GM12878 (cell line): ENCODE results near the gene CNOT6L. TPM values are rescaled to one million over a fixed set of nuclear protein-coding genes. Genes with fewer than 3 reads are reported as not detected.

ENCODE experiments used
- ATAC-seq: fragments of 200-7000 bp; cut with Tn5 transposase; 3 replicates; pipeline ENCODE4 v1.9.1; 2020; ENCODE audit warnings: mild to moderate bottlenecking, moderate library complexity
- BruUV-seq: library from RNA; stranded (reverse); fragments of 400-500 nt; replicated peaks from 2 replicates; lab custom pipeline; 2021; lab: Mats Ljungman, UMichigan
- CTCF ChIA-PET: fragments of 300-600 bp; sonication (Branson Sonifier 250); formaldehyde crosslinking; extraction: SDS; loops from one replicate; lab custom pipeline; 2021; ENCODE audit warnings: inconsistent platforms; lab: Yijun Ruan, JAX
- POLR2A ChIA-PET: fragments of 350-600 bp; formaldehyde crosslinking; extraction: SDS; loops from one replicate; lab custom pipeline; 2021; ENCODE audit warnings: inconsistent platforms; lab: Charles Lee
- RAD21 ChIA-PET: fragments of 300-600 bp; sonication (Branson Sonifier 250); formaldehyde crosslinking; loops from one replicate; lab custom pipeline; 2023; ENCODE audit warnings: antibody characterized with exemption; ENCODE audit not compliant: unreplicated experiment; lab: Charles Lee
- SMC1A ChIA-PET: fragments of 300-600 bp; sonication (Branson Sonifier 250); formaldehyde crosslinking; loops from one replicate; lab custom pipeline; 2023; ENCODE audit not compliant: unreplicated experiment, uncharacterized antibody; lab: Charles Lee
- DNase-seq: peaks from one replicate; pipeline ENCODE4 v3.0.0-alpha.2; 2011; ENCODE audit warnings: low read depth, low spot score
- FAIRE-seq: peaks from 3 replicates; lab custom pipeline; 2011; peaks lifted over from hg19 to GRCh38; lab: Jason Lieb, UNC
- H2AFZ ChIP-seq: 2 replicates; pipeline ENCODE4 v1.6.0; 2011; ENCODE audit warnings: low read depth, low read length, control low read depth; ENCODE audit not compliant: control insufficient read depth
- H3K27ac ChIP-seq: 2 replicates; pipeline ENCODE4 v1.5.1; 2011; ENCODE audit warnings: control low read depth; ENCODE audit not compliant: control insufficient read depth, insufficient read depth
- H3K27me3 ChIP-seq, 2 experiments: replicated peaks in 1 of 2; 2 replicates each; pipeline versions ENCODE4 v1.6.0 to v1.6.1; 2011; ENCODE audit warnings: low read length in 1 of 2; ENCODE audit not compliant: control insufficient read depth in 2 of 2, insufficient read depth in 2 of 2
- H3K36me3 ChIP-seq, 2 experiments: 2 replicates each; pipeline ENCODE4 v1.5.1; 2011; ENCODE audit warnings: low read length in 1 of 2; ENCODE audit not compliant: control insufficient read depth in 2 of 2, insufficient read depth in 2 of 2
- H3K4me1 ChIP-seq: 2 replicates; pipeline ENCODE4 v1.6.1; 2011; ENCODE audit warnings: mild to moderate bottlenecking, low read length, moderate library complexity, mixed read lengths; ENCODE audit not compliant: control insufficient read depth, insufficient read depth
- H3K4me2 ChIP-seq: 2 replicates; pipeline ENCODE4 v1.6.0; 2011; ENCODE audit warnings: control low read depth; ENCODE audit not compliant: control insufficient read depth, insufficient read depth
- H3K4me3 ChIP-seq: fragments of 200-600 bp; sonication (generic); 2 replicates; pipeline ENCODE4 v1.5.1; 2016
- H3K79me2 ChIP-seq: 2 replicates; pipeline ENCODE4 v1.6.0; 2011; ENCODE audit warnings: low read length; ENCODE audit not compliant: control insufficient read depth, insufficient read depth
- H3K9ac ChIP-seq: 2 replicates; pipeline ENCODE4 v1.8.0; 2011; ENCODE audit warnings: low read length, control low read depth, mixed read lengths; ENCODE audit not compliant: control insufficient read depth, insufficient read depth
- H3K9me3 ChIP-seq: replicated peaks from 3 replicates; pipeline ENCODE4 v1.5.1; 2011; ENCODE audit warnings: mild to moderate bottlenecking, low read length; ENCODE audit not compliant: control insufficient read depth, insufficient read depth
- H4K20me1 ChIP-seq: 2 replicates; pipeline ENCODE4 v1.6.0; 2011; ENCODE audit not compliant: control insufficient read depth, insufficient read depth
- BACH1 ChIP-seq: fragments of 450-650 bp; IDR thresholded peaks from 2 replicates; pipeline ENCODE4 v1.6.1; 2017; ENCODE audit warnings: mild to moderate bottlenecking, borderline replicate concordance
- BHLHE40 ChIP-seq, 2 experiments: fragments of 450-650 bp in 1 of 2; IDR thresholded peaks; 2 replicates each; pipeline ENCODE4 v1.6.1; 2011 to 2017; ENCODE audit warnings: low read depth in 2 of 2, borderline replicate concordance in 1 of 2, improper control_type of control experiment in 1 of 2, low read length in 1 of 2, mild to moderate bottlenecking in 1 of 2
- CEBPB ChIP-seq, 2 experiments: fragments of 150-350 bp in 1 of 2; IDR thresholded peaks; 2 replicates each; pipeline ENCODE4 v1.6.1; 2012 to 2014; ENCODE audit warnings: low read depth in 2 of 2, low read length in 2 of 2, borderline replicate concordance in 1 of 2, inconsistent platforms in 1 of 2
- EZH2 ChIP-seq: IDR thresholded peaks from 2 replicates; pipeline ENCODE4 v1.6.1; 2012; ENCODE audit warnings: low read depth, mild to moderate bottlenecking, control low read depth, inconsistent platforms, low read length, borderline replicate concordance; ENCODE audit not compliant: control insufficient read depth
- HDGF ChIP-seq: fragments of 450-650 bp; IDR thresholded peaks from 2 replicates; pipeline ENCODE4 v1.6.1; 2016; ENCODE audit warnings: antibody characterized with exemption
- LARP7 ChIP-seq: fragments of 450-650 bp; IDR thresholded peaks from 2 replicates; pipeline ENCODE4 v1.6.1; 2017; ENCODE audit warnings: mild to moderate bottlenecking
- MEF2B ChIP-seq: fragments of 450-650 bp; IDR thresholded peaks from 2 replicates; pipeline ENCODE4 v1.6.1; 2018; ENCODE audit warnings: mild to moderate bottlenecking, moderate library complexity; ENCODE audit not compliant: partially characterized antibody, poor library complexity, severe bottlenecking
- MXI1 ChIP-seq: fragments of 150-350 bp; IDR thresholded peaks from 2 replicates; pipeline ENCODE4 v1.6.1; 2011; ENCODE audit warnings: low read depth, mild to moderate bottlenecking, inconsistent platforms, low read length, improper control_type of control experiment
- NRF1 ChIP-seq: conservative IDR thresholded peaks from 2 replicates; pipeline ENCODE4 v1.6.1; 2011; ENCODE audit warnings: mild to moderate bottlenecking, low read depth, low read length, improper control_type of control experiment
- PAX8 ChIP-seq: fragments of 450-650 bp; IDR thresholded peaks from 2 replicates; pipeline ENCODE4 v1.6.1; 2017; ENCODE audit warnings: mild to moderate bottlenecking, moderate library complexity
- RB1 ChIP-seq: fragments of 450-650 bp; formaldehyde crosslinking; IDR thresholded peaks from 2 replicates; pipeline ENCODE4 v1.6.1; 2017; ENCODE audit warnings: mild to moderate bottlenecking, borderline replicate concordance
- SMAD5 ChIP-seq: IDR thresholded peaks from 2 replicates; pipeline ENCODE4 v1.6.1; 2016; ENCODE audit warnings: antibody characterized with exemption, low read depth
- SRF ChIP-seq, 2 experiments: IDR thresholded peaks; 2 replicates each; pipeline ENCODE4 v1.6.1; 2011; ENCODE audit warnings: low read depth in 2 of 2, low read length in 2 of 2, mild to moderate bottlenecking in 1 of 2, moderate library complexity in 1 of 2
- SUZ12 ChIP-seq: fragments of 200-600 bp; sonication (generic); IDR thresholded peaks from one replicate; pipeline ENCODE4 v1.6.1; 2018; ENCODE audit warnings: antibody characterized with exemption, mild to moderate bottlenecking; ENCODE audit not compliant: unreplicated experiment
- TARDBP ChIP-seq: IDR thresholded peaks from 2 replicates; pipeline ENCODE4 v1.6.1; 2016; ENCODE audit warnings: borderline replicate concordance
- ZBED1 ChIP-seq: IDR thresholded peaks from 2 replicates; pipeline ENCODE4 v1.6.1; 2016; ENCODE audit warnings: borderline replicate concordance
- ZNF622 ChIP-seq: fragments of 450-650 bp; IDR thresholded peaks from 2 replicates; pipeline ENCODE4 v1.6.1; 2017; ENCODE audit warnings: mild to moderate bottlenecking, inconsistent platforms
- WGBS: methylation state at CpG from one replicate; pipeline ENCODE4 v1.1.6; 2016; ENCODE audit warnings: low lambda C conversion rate; ENCODE audit not compliant: insufficient replicate concordance, insufficient coverage; ENCODE audit errors: missing lambda C conversion rate; 5-methylcytosine and 5-hydroxymethylcytosine counted together
- in situ Hi-C: fragments of 300-500 bp; cut with MboI; formaldehyde crosslinking; loops from 9 replicates; pipeline ENCODE4 v1.14.3; 2018; ENCODE audit warnings: mixed read lengths
- intact Hi-C: fragments of 100-400 bp; cut with micrococcal nuclease; formaldehyde crosslinking; loops from one replicate; pipeline ENCODE4 v1.14.2; 2022; ENCODE audit not compliant: unreplicated experiment
- polyA plus RNA-seq, 11 experiments: library from polyadenylated mRNA; depleted of rRNA in 4 of 11; unstranded in 6 of 11; stranded (reverse) in 5 of 11; fragments of >200 nt; fragmentation: Nextera tagmentation in 4 of 11; fragmentation: Illumina TruSeq in 1 of 11; extraction: Ambion mirVana in 4 of 11; extraction: Trizol in 1 of 11; gene quantifications; 1 replicate in 1 of 11; 2 replicates in 10 of 11; pipeline versions ENCODE4 v1.2.1 to v1.2.3, GENCODE V29; 2011 to 2016; ENCODE audit warnings: inconsistent platforms in 2 of 11, missing spikeins in 2 of 11, low read depth in 1 of 11
- total RNA-seq, 4 experiments: library from RNA; depleted of rRNA in 3 of 4; stranded (reverse); fragments of >200 nt in 3 of 4; fragmentation: Illumina TruSeq in 1 of 4; extraction: Trizol in 1 of 4; gene quantifications; 2 replicates each; pipeline versions ENCODE4 v1.2.1 to v1.2.3, GENCODE V29; 2013 to 2021
- TF ChIP-seq, protein P1 (sequence below): fragments of 150-350 bp; IDR thresholded peaks from 2 replicates; pipeline ENCODE4 v1.6.1; 2016; ENCODE audit warnings: low read depth, low read length

CNOT6L gene
- total and polyA plus RNA-seq, 10 of the 15 experiments (the other 5 are each of a cell fraction or from before 2014, with no cell fraction given) = 1.1 to 10.0 (median 3.0) TPM

DNA sequence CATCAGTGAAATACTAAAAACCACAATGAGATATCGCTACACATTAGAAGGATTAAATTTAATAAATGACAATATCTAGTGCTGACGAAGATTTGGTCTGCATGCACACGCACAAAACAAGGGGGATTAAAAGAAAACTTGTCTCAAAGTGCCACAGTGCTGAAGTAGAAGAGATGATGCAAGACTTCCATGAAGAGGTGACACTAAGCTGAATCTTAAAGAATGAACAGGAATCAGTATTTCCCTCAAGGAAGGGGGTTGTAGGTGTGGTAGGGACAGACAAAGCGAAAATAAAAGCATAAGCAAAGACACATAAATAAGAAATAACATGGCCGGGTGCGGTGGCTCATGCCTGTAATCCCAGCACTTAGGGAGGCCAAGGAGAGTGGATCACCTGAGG lies 33.5 kb downstream of the CNOT6L start (continued):
- TF ChIP-seq ZBED1 = no peak
- no peak for TF ChIP-seq TARDBP
- TF ChIP-seq EZH2 = no peak

DNA sequence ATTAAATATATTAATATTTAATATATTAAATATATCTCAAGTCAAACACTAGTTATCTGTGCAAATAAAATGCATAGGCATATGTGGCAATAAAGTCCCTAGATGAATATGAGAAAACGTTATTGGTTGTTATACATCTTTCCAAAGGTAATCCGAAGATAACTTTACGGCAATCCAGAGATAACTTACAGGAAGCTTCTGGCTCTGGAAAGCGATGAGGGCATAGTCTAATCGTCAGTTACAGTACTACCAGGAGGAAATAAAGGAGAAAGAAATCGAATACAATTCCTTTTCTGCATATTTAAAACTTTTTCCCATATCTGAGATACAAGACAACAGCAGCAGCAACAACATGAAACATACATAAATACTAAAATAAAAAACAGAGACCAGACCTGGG lies 35.3 kb downstream of the CNOT6L start:
- Histone ChIP-seq H3K27me3 (no peaks in the 10 kb centered on the region), H3K27ac (no peak overlapping the region), H3K79me2 (no peaks in the 10 kb centered on the region), H4K20me1 (no peaks in the 10 kb centered on the region), H3K9ac (no peak overlapping the region), H3K36me3 (no peaks in the 10 kb centered on the region), H3K4me3 (no peak overlapping the region), H2AFZ (no peak overlapping the region), H3K4me1 (no peaks in the 10 kb centered on the region), H3K9me3 (no peaks in the 10 kb centered on the region), H3K4me2 (no peak overlapping the region)
- in situ Hi-C loops = no loop called here
- ChIA-PET POLR2A (interaction anchor here (0.7 kb wide), 1 partner anchor 1135 kb away, joined by 3 read pairs; no protein-coding TSS in a partner anchor), CTCF (no interaction called here), SMC1A (no interaction called here), RAD21 (no interaction called here)
- 89% methylated on average over 6 of the region's 6 CpGs for WGBS
- BruUV-seq = no TSS peak
- ATAC-seq = no peak
- DNase-seq = no peak
- TF ChIP-seq SRF (IDR thresholded peaks at IDR 0.05; ENCODE audit: low read depth in 2 of 2, low read length in 2 of 2) = no peak
- no peak for TF ChIP-seq BHLHE40 (IDR thresholded peaks at IDR 0.05; ENCODE audit: borderline replicate concordance in 1 of 2, low read depth in 2 of 2, low read length in 1 of 2)
- no peak for TF ChIP-seq MXI1
- no peak for TF ChIP-seq RB1
- no peak for TF ChIP-seq MEF2B
- TF ChIP-seq BACH1 = no peak
- TF ChIP-seq, protein P1, sequence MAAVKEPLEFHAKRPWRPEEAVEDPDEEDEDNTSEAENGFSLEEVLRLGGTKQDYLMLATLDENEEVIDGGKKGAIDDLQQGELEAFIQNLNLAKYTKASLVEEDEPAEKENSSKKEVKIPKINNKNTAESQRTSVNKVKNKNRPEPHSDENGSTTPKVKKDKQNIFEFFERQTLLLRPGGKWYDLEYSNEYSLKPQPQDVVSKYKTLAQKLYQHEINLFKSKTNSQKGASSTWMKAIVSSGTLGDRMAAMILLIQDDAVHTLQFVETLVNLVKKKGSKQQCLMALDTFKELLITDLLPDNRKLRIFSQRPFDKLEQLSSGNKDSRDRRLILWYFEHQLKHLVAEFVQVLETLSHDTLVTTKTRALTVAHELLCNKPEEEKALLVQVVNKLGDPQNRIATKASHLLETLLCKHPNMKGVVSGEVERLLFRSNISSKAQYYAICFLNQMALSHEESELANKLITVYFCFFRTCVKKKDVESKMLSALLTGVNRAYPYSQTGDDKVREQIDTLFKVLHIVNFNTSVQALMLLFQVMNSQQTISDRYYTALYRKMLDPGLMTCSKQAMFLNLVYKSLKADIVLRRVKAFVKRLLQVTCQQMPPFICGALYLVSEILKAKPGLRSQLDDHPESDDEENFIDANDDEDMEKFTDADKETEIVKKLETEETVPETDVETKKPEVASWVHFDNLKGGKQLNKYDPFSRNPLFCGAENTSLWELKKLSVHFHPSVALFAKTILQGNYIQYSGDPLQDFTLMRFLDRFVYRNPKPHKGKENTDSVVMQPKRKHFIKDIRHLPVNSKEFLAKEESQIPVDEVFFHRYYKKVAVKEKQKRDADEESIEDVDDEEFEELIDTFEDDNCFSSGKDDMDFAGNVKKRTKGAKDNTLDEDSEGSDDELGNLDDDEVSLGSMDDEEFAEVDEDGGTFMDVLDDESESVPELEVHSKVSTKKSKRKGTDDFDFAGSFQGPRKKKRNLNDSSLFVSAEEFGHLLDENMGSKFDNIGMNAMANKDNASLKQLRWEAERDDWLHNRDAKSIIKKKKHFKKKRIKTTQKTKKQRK = no peak
- TF ChIP-seq LARP7 = no peak
- TF ChIP-seq TARDBP = no peak
- no peak for TF ChIP-seq NRF1
- TF ChIP-seq SUZ12 = no peak
- no peak for TF ChIP-seq PAX8
- TF ChIP-seq HDGF = no peak
- TF ChIP-seq CEBPB (IDR thresholded peaks at IDR 0.05; ENCODE audit: borderline replicate concordance in 1 of 2, low read depth in 2 of 2, low read length in 2 of 2) = no peak
- no peak for TF ChIP-seq ZNF622
- TF ChIP-seq SMAD5 = no peak
- no peak for FAIRE-seq
- intact Hi-C loops = no loop called here
